NB4 (cell line): ENCODE results near the gene OR5D16.
"Not testable (repeated sequence)": the region's sequence is repeated elsewhere in the genome, so short reads cannot be mapped to it uniquely, and the experiment has no call there.

Source experiments
- DNase-seq: peaks from one replicate; pipeline ENCODE4 v3.0.0; 2010; ENCODE audit warnings: low read depth
- H3K4me3 ChIP-seq: one replicate; pipeline ENCODE4 v1.5.1; 2011; ENCODE audit warnings: mild to moderate bottlenecking, low read depth, low read length, moderate library complexity
- CTCF ChIP-seq: IDR thresholded peaks from one replicate; pipeline ENCODE4 v1.5.1; 2012; ENCODE audit warnings: low read depth, low read length
- MAX ChIP-seq: IDR thresholded peaks from 2 replicates; pipeline ENCODE4 v1.6.1; 2011; ENCODE audit warnings: low read depth, low read length
- MYC ChIP-seq: IDR thresholded peaks from 2 replicates; pipeline ENCODE4 v1.6.1; 2011; ENCODE audit warnings: low read depth, low read length
- POLR2A ChIP-seq: IDR thresholded peaks from 2 replicates; pipeline ENCODE4 v1.6.1; 2011; ENCODE audit warnings: mild to moderate bottlenecking; ENCODE audit not compliant: insufficient read length; ENCODE audit errors: extremely low read depth

OR5D16 gene

DNA sequence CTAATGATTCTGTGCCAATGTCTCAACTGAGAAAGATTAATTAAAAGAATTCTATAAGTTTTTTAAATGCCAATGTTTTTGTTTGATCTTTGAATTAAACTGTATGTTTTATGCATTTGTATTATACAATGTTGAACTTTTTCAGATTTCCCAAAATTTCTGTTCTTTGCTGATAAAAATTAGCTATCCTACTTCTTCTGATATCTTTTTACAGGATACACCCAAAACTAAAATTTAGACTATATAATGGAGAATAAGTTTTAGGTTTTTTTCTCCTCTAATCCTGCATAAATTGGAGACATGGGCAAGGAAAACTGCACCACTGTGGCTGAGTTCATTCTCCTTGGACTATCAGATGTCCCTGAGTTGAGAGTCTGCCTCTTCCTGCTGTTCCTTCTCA is 11.6 kb upstream of the OR5D16 start, which contains the start of gene OR5L2:
OR5L2 (plus strand) TSS at position 301 of the 400 bp plus-strand sequence; CDS start at position 301, 0 bp downstream.
- no peak for DNase-seq
- TF ChIP-seq MAX (no peak), MYC (no peak), CTCF (no peak), POLR2A (no peak)
- no peak within 1 kb of the TSS for H3K4me3 ChIP-seq

DNA sequence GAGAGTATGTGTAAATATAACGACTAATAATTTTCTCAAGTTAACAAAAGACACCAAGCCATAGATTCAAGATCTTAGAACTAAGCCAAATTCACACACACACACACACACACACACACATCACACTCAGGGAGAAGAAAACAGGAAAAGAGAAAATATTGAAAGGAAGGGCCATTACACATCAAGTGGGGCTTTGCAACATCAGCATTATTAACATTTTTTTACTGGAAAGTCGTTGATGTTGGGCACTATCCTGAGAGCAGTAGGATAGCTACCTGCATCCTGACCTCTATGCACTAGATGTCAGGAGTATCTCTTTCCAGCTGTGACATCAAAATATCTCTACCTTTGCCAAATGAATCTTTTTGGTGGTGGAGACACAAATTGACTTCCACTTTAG is 8.9 kb downstream of the OR5D16 start:
- no peak for DNase-seq
- no peak overlapping the region for H3K4me3 ChIP-seq
- no peak for TF ChIP-seq MAX
- TF ChIP-seq CTCF, result no peak
- TF ChIP-seq POLR2A, result no peak

DNA sequence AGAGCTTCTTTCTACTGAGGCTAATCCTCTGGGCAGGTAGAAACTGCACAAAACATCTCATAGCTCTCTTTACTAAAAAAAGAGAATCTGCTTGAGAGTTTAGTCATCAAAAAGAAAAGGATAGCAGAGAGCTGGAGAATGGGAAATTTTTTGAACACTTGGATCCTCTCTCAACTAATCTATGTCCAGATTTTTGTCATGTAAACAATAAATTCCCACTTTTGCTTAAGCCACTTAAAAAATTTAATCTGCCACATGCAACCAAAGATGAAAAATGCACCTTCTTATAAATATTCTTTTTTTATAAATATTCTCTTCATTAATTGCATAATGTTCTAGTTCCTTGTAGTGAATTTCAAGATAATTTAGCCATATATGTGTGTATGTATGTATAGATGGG is 10.5 kb downstream of the OR5D16 start:
- no peak for TF ChIP-seq MYC
- TF ChIP-seq MAX, result no peak
- TF ChIP-seq CTCF, result no peak
- no peak for TF ChIP-seq POLR2A
- no peak overlapping the region for H3K4me3 ChIP-seq
- DNase-seq, result no peak

DNA sequence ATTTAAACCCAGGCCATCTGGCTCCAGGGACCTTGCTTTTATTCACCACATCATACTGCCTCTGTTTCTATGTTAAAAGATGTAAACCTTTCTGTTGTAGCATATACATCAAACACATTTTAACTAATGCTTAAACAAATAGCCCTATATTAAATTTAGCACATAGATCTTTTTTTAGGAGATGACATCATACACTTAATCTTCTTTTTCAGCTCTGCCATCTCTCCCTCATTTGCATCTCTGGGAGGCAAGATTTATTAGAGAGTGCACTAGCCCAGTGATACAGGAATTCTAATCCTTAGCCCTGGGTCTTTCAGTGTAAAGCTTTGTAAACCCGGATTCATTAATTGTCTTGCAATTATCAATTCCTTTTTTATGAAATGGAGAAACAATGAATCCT is 13.6 kb downstream of the OR5D16 start:
- TF ChIP-seq CTCF (no peak), MAX (no peak), MYC (no peak), POLR2A (no peak)
- no peak overlapping the region for H3K4me3 ChIP-seq
- DNase-seq, result no peak

- TF ChIP-seq POLR2A (no peak), CTCF (no peak), MYC (no peak), MAX (no peak)
- H3K4me3 ChIP-seq, result no peak overlapping the region
- DNase-seq, result no peak
Measured at GRCh38 chr11:55854704-55855103, 16.2 kb downstream of the OR5D16 start.

DNA sequence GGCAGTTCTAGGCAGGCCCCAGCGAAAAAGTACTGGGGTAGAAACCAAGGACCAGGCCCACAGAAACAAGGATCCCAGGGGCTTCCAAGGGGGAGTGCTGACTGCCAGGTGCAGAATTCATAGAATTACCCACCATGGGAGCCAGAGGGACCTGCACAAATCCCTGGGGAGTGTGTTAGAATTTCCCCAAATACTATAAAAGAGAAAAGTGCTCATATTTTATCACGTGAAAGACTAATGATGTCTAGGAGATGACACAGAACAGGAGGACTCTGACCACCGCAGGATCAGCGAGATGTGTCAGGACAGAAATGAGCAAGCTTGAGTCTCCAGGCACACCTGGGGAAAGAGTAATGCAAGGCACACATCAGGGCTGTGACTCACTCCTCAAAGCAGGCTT is 28.8 kb downstream of the OR5D16 start:
- H3K4me3 ChIP-seq, DNase-seq: not testable (repeated sequence)

DNA sequence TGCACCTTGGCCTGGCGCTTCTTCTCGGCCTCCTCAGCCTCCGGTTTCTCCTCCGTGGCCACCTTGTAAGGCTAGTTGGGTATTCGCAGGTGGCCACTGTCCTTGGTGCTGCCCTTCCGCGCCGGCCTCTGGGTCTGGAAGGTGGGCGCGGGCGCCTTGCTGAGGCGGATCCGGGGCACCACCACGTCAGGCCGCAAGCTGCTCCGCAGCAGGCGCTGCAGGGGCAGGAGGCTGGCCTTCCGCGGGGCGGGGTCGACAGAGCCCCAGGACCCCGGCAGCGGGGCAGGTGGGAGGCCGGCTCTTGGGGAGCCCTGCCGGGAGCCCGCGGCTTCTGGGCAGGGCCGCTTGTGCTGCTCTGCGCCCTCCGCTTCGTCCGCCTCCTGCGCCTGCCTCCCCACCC is 34.2 kb downstream of the OR5D16 start:
- H3K4me3 ChIP-seq, DNase-seq: not testable (repeated sequence)

GRCh38 chr11:55873146-55873545 is 34.6 kb downstream of the OR5D16 start:
- not testable (repeated sequence) for H3K4me3 ChIP-seq, DNase-seq

GRCh38 chr11:55882997-55883396 is 44.4 kb downstream of the OR5D16 start, which contains the start of gene TRIM51:
Gene TRIM51, plus strand, starts transcription at chr11:55883297. Its CDS starts 2,132 bp downstream, at chr11:55885429.
- not testable (repeated sequence) for DNase-seq, H3K4me3 ChIP-seq

DNA sequence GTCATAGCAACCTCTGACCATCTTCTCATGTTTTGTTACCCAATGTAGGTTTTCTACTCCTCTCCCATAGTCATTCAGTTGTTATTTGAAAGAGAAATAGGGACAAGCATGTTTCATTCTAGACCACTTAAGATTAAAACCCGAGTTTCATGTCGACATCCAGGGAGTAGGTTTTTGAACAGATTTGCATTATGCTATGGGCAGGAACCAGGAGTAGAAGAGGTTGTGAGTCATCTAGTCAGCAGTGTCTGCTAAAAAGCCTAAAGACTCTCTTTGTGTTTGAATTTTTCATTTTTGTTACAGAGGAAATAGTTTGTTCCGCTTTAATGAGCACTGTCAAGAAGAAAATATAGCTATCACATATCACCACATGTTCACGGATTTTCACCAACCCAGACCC is 46.4 kb downstream of the OR5D16 start:
- not testable (repeated sequence) for H3K4me3 ChIP-seq, DNase-seq

GRCh38 chr11:55885481-55885880 is 46.9 kb downstream of the OR5D16 start:
- not testable (repeated sequence) for H3K4me3 ChIP-seq, DNase-seq
